Measurements from ENCODE around the gene BICC1.

- TF ChIP-seq CTCF (conservative IDR thresholded peaks at IDR 0.05; ENCODE audit: low read length): no peak
- TF ChIP-seq EZH2phosphoT487 (IDR thresholded peaks at IDR 0.05; ENCODE audit: borderline replicate concordance): no peak
Measured at GRCh38 chr10:58817201-58817846, 304.7 kb downstream of the BICC1 start.
